Hepatocyte (in vitro differentiated cells): ENCODE data around the gene PTPRD. TPM values are rescaled to one million over a fixed set of nuclear protein-coding genes. Genes with fewer than 3 reads are reported as not detected.

ENCODE experiments used
- DNase-seq: peaks from one replicate; pipeline ENCODE4 v3.0.0-alpha.2; 2016; ENCODE audit warnings: low spot score
- H2AFZ ChIP-seq: fragments of 200-600 bp; sonication (generic); 2 replicates; pipeline ENCODE4 v1.6.0; 2016; ENCODE audit warnings: antibody characterized with exemption, mild to moderate bottlenecking
- H3K27ac ChIP-seq: fragments of 200-600 bp; sonication (generic); 2 replicates; pipeline ENCODE4 v1.5.1; 2016; ENCODE audit warnings: mild to moderate bottlenecking
- H3K27me3 ChIP-seq: fragments of 200-600 bp; sonication (generic); 2 replicates; pipeline ENCODE4 v1.6.1; 2016
- H3K36me3 ChIP-seq: fragments of 200-600 bp; sonication (generic); replicated peaks from 2 replicates; pipeline ENCODE4 v1.5.1; 2016; ENCODE audit warnings: low read depth; ENCODE audit not compliant: insufficient read depth
- H3K4me1 ChIP-seq: fragments of 200-600 bp; sonication (generic); 2 replicates; pipeline ENCODE4 v1.5.1; 2016; ENCODE audit warnings: mild to moderate bottlenecking, moderate library complexity; ENCODE audit not compliant: insufficient read depth
- H3K4me2 ChIP-seq: fragments of 200-600 bp; sonication (generic); 2 replicates; pipeline ENCODE4 v1.6.0; 2016
- H3K4me3 ChIP-seq: fragments of 200-600 bp; sonication (generic); 2 replicates; pipeline ENCODE4 v1.5.1; 2016; ENCODE audit warnings: mild to moderate bottlenecking
- H3K79me2 ChIP-seq: fragments of 200-600 bp; sonication (generic); 2 replicates; pipeline ENCODE4 v1.6.0; 2017; ENCODE audit warnings: mild to moderate bottlenecking
- H3K9me2 ChIP-seq: fragments of 200-600 bp; sonication (generic); replicated peaks from 2 replicates; pipeline ENCODE4 v1.6.0; 2017; ENCODE audit warnings: mild to moderate bottlenecking; ENCODE audit not compliant: insufficient read depth
- H3K9me3 ChIP-seq: fragments of 200-600 bp; sonication (generic); 2 replicates; pipeline ENCODE4 v1.5.1; 2016; ENCODE audit warnings: low read depth, mild to moderate bottlenecking
- H4K20me1 ChIP-seq: fragments of 200-600 bp; sonication (generic); 2 replicates; pipeline ENCODE4 v1.6.0; 2016; ENCODE audit warnings: mild to moderate bottlenecking; ENCODE audit not compliant: insufficient read depth, poor library complexity, severe bottlenecking
- CTCF ChIP-seq: fragments of 200-600 bp; sonication (generic); IDR thresholded peaks from 2 replicates; pipeline ENCODE4 v1.5.1; 2016; ENCODE audit warnings: antibody characterized with exemption, mild to moderate bottlenecking; ENCODE audit not compliant: poor library complexity
- EZH2 ChIP-seq: fragments of 200-600 bp; sonication (generic); IDR thresholded peaks from 2 replicates; pipeline ENCODE4 v1.6.1; 2016; ENCODE audit warnings: antibody characterized with exemption, mild to moderate bottlenecking, borderline replicate concordance
- EZH2phosphoT487 ChIP-seq: fragments of 200-600 bp; sonication (generic); IDR thresholded peaks from one replicate; pipeline ENCODE4 v1.6.1; 2018; ENCODE audit warnings: antibody characterized with exemption, mild to moderate bottlenecking, low read depth, moderate library complexity; ENCODE audit not compliant: unreplicated experiment, severe bottlenecking
- WGBS: methylation state at CpG from one replicate; pipeline ENCODE4 v1.1.6; 2016; ENCODE audit warnings: low lambda C conversion rate; ENCODE audit errors: missing lambda C conversion rate; 5-methylcytosine and 5-hydroxymethylcytosine counted together
- polyA plus RNA-seq: library from polyadenylated mRNA; unstranded; fragments of >200 nt; fragmentation: Nextera tagmentation; extraction: Ambion mirVana; gene quantifications from 2 replicates; pipeline ENCODE4 v1.2.1, GENCODE V29; 2016
- total RNA-seq: library from RNA; depleted of rRNA; stranded (reverse); fragments of >200 nt; gene quantifications from 2 replicates; pipeline ENCODE4 v1.2.3, GENCODE V29; 2014

The PTPRD gene
- total and polyA plus RNA-seq, 2 experiments from 2014 or later: 6.5 to 77.6 TPM

GRCh38 chr9:8484597-8485191, 2128.1 kb downstream of the PTPRD start:
- H3K36me3 ChIP-seq: no peaks in the 10 kb centered on the region
- no peaks in the 10 kb centered on the region for H3K79me2 ChIP-seq
- H4K20me1 ChIP-seq: no peaks in the 10 kb centered on the region
- H3K4me3 ChIP-seq: no peak overlapping the region
- no peaks in the 10 kb centered on the region for H3K27me3 ChIP-seq
- H3K9me3 ChIP-seq: no peaks in the 10 kb centered on the region
- H3K9me2 ChIP-seq: no peaks in the 10 kb centered on the region
- WGBS: 90% methylated on average over 3 of the region's 3 CpGs
- no peak for DNase-seq
- H3K4me1 ChIP-seq: no peaks in the 10 kb centered on the region
- H3K27ac ChIP-seq: no peak overlapping the region
- TF ChIP-seq EZH2: no peak
- TF ChIP-seq EZH2phosphoT487: no peak
- TF ChIP-seq CTCF: no peak
- no peak overlapping the region for H3K4me2 ChIP-seq
- H2AFZ ChIP-seq: no peak overlapping the region

DNA sequence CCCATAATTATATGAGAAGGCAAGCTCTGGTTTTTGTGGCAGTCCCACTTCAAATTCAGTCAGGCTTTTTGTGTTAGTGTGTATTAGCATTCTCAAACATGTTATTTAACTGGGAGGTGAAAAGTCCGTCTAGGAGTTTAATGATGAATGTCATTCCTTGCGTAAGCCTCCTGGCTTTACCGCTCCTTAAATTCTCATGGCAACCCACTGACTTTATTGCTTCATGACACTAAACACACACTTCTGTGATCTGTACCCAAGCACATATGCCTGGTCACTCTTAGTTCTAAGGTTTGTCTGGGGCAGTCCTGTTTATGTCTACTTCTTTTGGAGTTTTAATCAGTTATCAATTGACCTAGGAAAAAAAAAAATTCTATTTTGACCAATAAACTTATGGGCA, 2135.4 kb downstream of the PTPRD start:
- H3K9me3 ChIP-seq: no peaks in the 10 kb centered on the region
- H3K27ac ChIP-seq: peak overlapping the region; percentile 34
- no peaks in the 10 kb centered on the region for H3K79me2 ChIP-seq
- H3K4me3 ChIP-seq: no peak overlapping the region
- no peak overlapping the region for H2AFZ ChIP-seq
- no peaks in the 10 kb centered on the region for H3K36me3 ChIP-seq
- 53% methylated on average over 3 of the region's 3 CpGs for WGBS
- no peaks in the 10 kb centered on the region for H3K27me3 ChIP-seq
- peak overlapping the region; percentile 27 for H3K4me2 ChIP-seq
- DNase-seq: peak; percentile 16
- no peaks in the 10 kb centered on the region for H3K9me2 ChIP-seq
- no peaks in the 10 kb centered on the region for H4K20me1 ChIP-seq
- TF ChIP-seq EZH2: no peak
- no peak for TF ChIP-seq EZH2phosphoT487
- TF ChIP-seq CTCF: no peak
- H3K4me1 ChIP-seq: peaks cover 9% of the 10 kb centered on the region

DNA sequence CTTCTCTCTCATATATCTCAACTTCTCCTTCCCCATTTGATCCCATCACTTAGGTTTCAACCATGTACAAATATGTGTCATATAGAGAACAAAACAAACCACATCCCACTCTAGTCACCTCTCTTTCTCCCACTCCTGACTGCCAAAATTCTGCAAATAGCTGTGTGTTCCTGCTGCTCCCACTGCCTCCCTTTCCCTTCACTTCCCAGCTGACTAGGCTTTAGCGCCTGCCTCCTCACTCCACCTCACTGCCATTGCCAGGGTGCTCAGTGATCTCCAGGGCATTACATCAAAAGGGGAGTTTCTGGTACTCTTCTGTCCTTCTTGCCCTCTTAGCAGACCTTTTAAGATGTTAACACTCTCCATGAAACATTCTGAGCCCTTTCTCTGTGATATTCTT, 2137.9 kb downstream of the PTPRD start:
- H4K20me1 ChIP-seq: no peaks in the 10 kb centered on the region

More for the DNA sequence above, 2137.9 kb downstream of the PTPRD start:
- no peaks in the 10 kb centered on the region for H3K9me3 ChIP-seq
- 96% methylated on average over 1 of the region's 1 CpG for WGBS
- H3K4me2 ChIP-seq: no peak overlapping the region
- peaks cover 9% of the 10 kb centered on the region for H3K4me1 ChIP-seq
- H2AFZ ChIP-seq: no peak overlapping the region
- no peaks in the 10 kb centered on the region for H3K36me3 ChIP-seq
- H3K27ac ChIP-seq: no peak overlapping the region
- no peaks in the 10 kb centered on the region for H3K27me3 ChIP-seq
- DNase-seq: no peak
- no peak overlapping the region for H3K4me3 ChIP-seq
- TF ChIP-seq EZH2phosphoT487 (no peak), EZH2 (no peak), CTCF (no peak)
- no peaks in the 10 kb centered on the region for H3K9me2 ChIP-seq
- H3K79me2 ChIP-seq: no peaks in the 10 kb centered on the region
